ENCODE results near the gene ZBBX. TPM values are rescaled to one million over a fixed set of nuclear protein-coding genes. Genes with fewer than 3 reads are reported as not detected.

Gene ZBBX
- total RNA-seq, 1 donor from 2014 or later: not detected

DNA sequence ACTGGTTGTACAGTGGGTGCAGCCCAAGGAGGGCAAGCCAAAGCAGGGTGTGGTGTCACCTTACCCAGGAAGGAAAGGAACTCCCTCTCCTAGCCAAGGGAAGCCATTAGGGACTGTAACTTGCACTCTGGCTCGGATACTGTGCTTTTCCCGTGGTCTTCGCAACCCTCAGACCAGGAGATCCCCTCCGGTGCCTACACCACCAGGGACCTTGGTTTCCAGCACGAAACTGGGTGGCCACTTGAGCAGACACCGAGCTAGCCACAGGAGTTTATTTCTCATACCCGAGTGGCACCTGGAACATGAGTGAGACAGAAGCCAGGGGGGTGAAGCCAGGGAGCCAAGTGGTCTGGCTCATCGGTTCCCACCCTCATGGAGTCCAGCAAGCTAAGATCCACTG lies 90.7 kb downstream of the ZBBX start:
- no peaks in the 10 kb centered on the region for H3K36me3 ChIP-seq
- H3K4me3 ChIP-seq: no peak overlapping the region
- no peaks in the 10 kb centered on the region for H3K27me3 ChIP-seq
- H3K27ac ChIP-seq: no peak overlapping the region
- no peaks in the 10 kb centered on the region for H3K4me1 ChIP-seq
- intact Hi-C loops (cut with DNase I): no loop called here
- TF ChIP-seq POLR2A (IDR thresholded peaks at IDR 0.05): no peak
- TF ChIP-seq, protein P1, sequence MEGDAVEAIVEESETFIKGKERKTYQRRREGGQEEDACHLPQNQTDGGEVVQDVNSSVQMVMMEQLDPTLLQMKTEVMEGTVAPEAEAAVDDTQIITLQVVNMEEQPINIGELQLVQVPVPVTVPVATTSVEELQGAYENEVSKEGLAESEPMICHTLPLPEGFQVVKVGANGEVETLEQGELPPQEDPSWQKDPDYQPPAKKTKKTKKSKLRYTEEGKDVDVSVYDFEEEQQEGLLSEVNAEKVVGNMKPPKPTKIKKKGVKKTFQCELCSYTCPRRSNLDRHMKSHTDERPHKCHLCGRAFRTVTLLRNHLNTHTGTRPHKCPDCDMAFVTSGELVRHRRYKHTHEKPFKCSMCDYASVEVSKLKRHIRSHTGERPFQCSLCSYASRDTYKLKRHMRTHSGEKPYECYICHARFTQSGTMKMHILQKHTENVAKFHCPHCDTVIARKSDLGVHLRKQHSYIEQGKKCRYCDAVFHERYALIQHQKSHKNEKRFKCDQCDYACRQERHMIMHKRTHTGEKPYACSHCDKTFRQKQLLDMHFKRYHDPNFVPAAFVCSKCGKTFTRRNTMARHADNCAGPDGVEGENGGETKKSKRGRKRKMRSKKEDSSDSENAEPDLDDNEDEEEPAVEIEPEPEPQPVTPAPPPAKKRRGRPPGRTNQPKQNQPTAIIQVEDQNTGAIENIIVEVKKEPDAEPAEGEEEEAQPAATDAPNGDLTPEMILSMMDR (IDR thresholded peaks at IDR 0.05): no peak
- TF ChIP-seq POLR2AphosphoS5 (IDR thresholded peaks at IDR 0.05; ENCODE audit: insufficient read depth in 1 of 2, low read depth in 1 of 2): no peak
- no peak for DNase-seq (ENCODE audit: extremely low spot score in 2 of 2)
- no peaks in the 10 kb centered on the region for H3K9me3 ChIP-seq

DNA sequence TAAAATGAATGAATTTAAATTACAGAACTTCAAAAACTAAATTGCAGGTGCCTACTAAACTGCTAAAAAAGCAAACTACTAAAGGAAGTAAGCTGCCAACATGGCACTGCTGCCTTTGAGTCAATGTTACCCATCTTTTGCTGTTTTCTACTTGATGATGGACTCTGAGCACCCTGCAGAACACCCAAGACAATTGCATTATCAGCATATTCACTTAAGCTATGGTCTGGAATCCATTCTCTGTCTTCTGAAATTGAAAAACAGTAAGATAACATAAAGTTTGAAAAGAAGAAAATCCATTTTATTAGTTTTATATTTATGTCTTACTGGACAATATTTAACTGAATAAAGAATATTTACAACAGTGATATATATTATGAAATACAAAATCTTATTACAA lies 91.4 kb downstream of the ZBBX start:
- no peaks in the 10 kb centered on the region for H3K36me3 ChIP-seq
- no peaks in the 10 kb centered on the region for H3K27me3 ChIP-seq
- H3K4me3 ChIP-seq: no peak overlapping the region
- H3K4me1 ChIP-seq: no peaks in the 10 kb centered on the region
- no peak overlapping the region for H3K27ac ChIP-seq
- no peak for DNase-seq (ENCODE audit: extremely low spot score in 2 of 2)
- intact Hi-C loops (cut with DNase I): no loop called here
- H3K9me3 ChIP-seq: no peaks in the 10 kb centered on the region
- TF ChIP-seq POLR2AphosphoS5 (IDR thresholded peaks at IDR 0.05; ENCODE audit: insufficient read depth in 1 of 2, low read depth in 1 of 2) (no peak), POLR2A (IDR thresholded peaks at IDR 0.05) (no peak)
- TF ChIP-seq, protein P1 (IDR thresholded peaks at IDR 0.05): no peak

- H3K27ac ChIP-seq: no peak overlapping the region
- intact Hi-C loops (cut with DNase I): no loop called here
- H3K4me1 ChIP-seq: no peaks in the 10 kb centered on the region
- H3K9me3 ChIP-seq: no peaks in the 10 kb centered on the region
- no peak for DNase-seq (ENCODE audit: extremely low spot score in 2 of 2)
- H3K4me3 ChIP-seq: no peak overlapping the region
- TF ChIP-seq POLR2AphosphoS5 (IDR thresholded peaks at IDR 0.05; ENCODE audit: insufficient read depth in 1 of 2, low read depth in 1 of 2) (no peak), POLR2A (IDR thresholded peaks at IDR 0.05) (no peak)
- TF ChIP-seq, protein P1 (IDR thresholded peaks at IDR 0.05): no peak
- no peaks in the 10 kb centered on the region for H3K27me3 ChIP-seq
- H3K36me3 ChIP-seq: no peaks in the 10 kb centered on the region
Measured at GRCh38 chr3:167287308-167287707, 92.8 kb downstream of the ZBBX start.

DNA sequence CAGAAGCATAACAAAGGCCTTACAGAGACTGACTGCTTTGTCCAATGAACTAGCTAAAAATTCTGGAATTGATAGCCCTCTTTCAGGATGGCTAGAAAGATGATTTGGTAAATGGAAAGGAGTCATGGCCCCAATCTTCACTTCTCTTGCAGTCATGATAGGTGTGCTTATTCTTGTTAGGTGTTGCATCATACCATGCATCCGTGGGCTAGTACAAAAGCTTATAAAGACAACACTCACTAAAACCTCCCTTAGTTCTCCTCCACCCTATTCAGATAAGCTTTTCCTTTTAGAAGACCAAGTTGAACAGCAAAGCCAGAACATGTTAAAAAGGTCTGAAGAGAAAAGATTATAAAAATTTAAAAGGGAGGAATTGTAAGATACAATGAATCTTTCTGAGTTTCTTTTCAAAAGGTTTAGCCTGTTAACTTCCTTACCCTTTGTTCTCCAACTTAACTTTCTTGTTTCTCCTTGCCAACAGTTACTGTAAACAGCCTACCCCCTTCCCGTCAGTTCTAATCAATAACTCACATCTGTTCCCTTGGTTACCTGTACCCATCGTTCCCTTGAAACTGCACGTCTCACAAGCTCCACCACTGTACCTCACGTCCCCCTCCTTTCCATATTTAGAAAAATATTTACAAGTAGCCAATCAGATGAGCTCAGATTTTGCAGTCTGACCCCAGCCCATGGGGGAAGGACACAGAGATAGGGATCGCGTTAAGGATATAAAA lies 105.8 kb downstream of the ZBBX start:
- Histone ChIP-seq H3K36me3 (no peaks in the 10 kb centered on the region), H3K4me1 (no peaks in the 10 kb centered on the region), H3K9me3 (no peaks in the 10 kb centered on the region), H3K4me3 (no peak overlapping the region), H3K27me3 (no peaks in the 10 kb centered on the region), H3K27ac (no peak overlapping the region)
- no peak for DNase-seq (ENCODE audit: extremely low spot score in 2 of 2)
- TF ChIP-seq POLR2AphosphoS5 (IDR thresholded peaks at IDR 0.05; ENCODE audit: insufficient read depth in 1 of 2, low read depth in 1 of 2) (no peak), POLR2A (IDR thresholded peaks at IDR 0.05) (no peak)
- TF ChIP-seq, protein P1 (IDR thresholded peaks at IDR 0.05): no peak
- intact Hi-C loops (cut with DNase I): no loop called here

DNA sequence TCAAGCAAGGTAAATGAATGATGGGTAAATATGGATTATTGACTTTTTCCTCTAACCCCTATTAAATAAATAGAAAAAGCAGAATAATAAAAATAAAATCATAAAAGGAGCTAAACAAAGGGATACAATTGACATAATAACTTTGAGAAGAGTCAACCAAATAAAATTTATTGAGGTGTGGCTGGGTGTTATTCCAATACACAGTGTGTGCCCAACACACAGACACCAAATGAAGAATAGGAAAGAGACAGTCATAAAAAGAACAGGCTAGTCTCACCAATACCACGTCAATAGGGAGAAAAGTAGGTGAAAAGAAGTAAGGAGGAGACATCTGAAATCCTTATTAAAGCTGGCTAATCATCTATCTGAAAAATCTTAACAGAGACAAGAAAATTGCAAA lies 127.1 kb downstream of the ZBBX start:
- TF ChIP-seq POLR2A (IDR thresholded peaks at IDR 0.05) (no peak), POLR2AphosphoS5 (IDR thresholded peaks at IDR 0.05; ENCODE audit: insufficient read depth in 1 of 2, low read depth in 1 of 2) (no peak)
- intact Hi-C loops (cut with DNase I): no loop called here
- Histone ChIP-seq H3K9me3 (no peaks in the 10 kb centered on the region), H3K27me3 (no peaks in the 10 kb centered on the region), H3K36me3 (no peaks in the 10 kb centered on the region), H3K4me3 (no peak overlapping the region), H3K4me1 (no peaks in the 10 kb centered on the region), H3K27ac (no peak overlapping the region)
- DNase-seq (ENCODE audit: extremely low spot score in 2 of 2): no peak

Data from vagina (tissue), 2 donors.